GM12878 (cell line): ENCODE results near the gene MYO9B. TPM values are rescaled to one million over a fixed set of nuclear protein-coding genes. Genes with fewer than 3 reads are reported as not detected.

Experiments used
- BACH1 ChIP-seq: fragments of 450-650 bp; IDR thresholded peaks from 2 replicates; pipeline ENCODE4 v1.6.1; 2017; ENCODE audit warnings: mild to moderate bottlenecking, borderline replicate concordance
- CREM ChIP-seq: IDR thresholded peaks from 2 replicates; pipeline ENCODE4 v1.6.1; 2014; ENCODE audit warnings: antibody characterized with exemption, low read depth
- GABPA ChIP-seq: IDR thresholded peaks from 2 replicates; pipeline ENCODE4 v1.6.1; 2014; ENCODE audit warnings: antibody characterized with exemption, low read depth, mild to moderate bottlenecking, inconsistent platforms
- HCFC1 ChIP-seq: fragments of 150-350 bp; IDR thresholded peaks from 2 replicates; pipeline ENCODE4 v1.6.1; 2014; ENCODE audit warnings: low read length
- JUNB ChIP-seq: IDR thresholded peaks from 2 replicates; pipeline ENCODE4 v1.6.1; 2016; ENCODE audit warnings: antibody characterized with exemption, mild to moderate bottlenecking
- KLF5 ChIP-seq: fragments of 450-650 bp; IDR thresholded peaks from 2 replicates; pipeline ENCODE4 v1.6.1; 2014; ENCODE audit warnings: mild to moderate bottlenecking; ENCODE audit not compliant: partially characterized antibody
- MLLT1 ChIP-seq: fragments of 450-650 bp; IDR thresholded peaks from 2 replicates; pipeline ENCODE4 v1.6.1; 2016; ENCODE audit warnings: mild to moderate bottlenecking
- NKRF ChIP-seq: fragments of 450-650 bp; conservative IDR thresholded peaks from 2 replicates; pipeline ENCODE4 v1.6.1; 2017; ENCODE audit warnings: mild to moderate bottlenecking, moderate library complexity
- PAX5 ChIP-seq: IDR thresholded peaks from 2 replicates; pipeline ENCODE4 v1.6.1; 2011; ENCODE audit warnings: low read depth, low read length, borderline replicate concordance
- SIN3A ChIP-seq: IDR thresholded peaks from 2 replicates; pipeline ENCODE4 v1.6.1; 2012; ENCODE audit warnings: low read depth, low read length, improper control_type of control experiment
- SMAD1 ChIP-seq: fragments of 450-650 bp; IDR thresholded peaks from 2 replicates; pipeline ENCODE4 v1.6.1; 2018; ENCODE audit warnings: mild to moderate bottlenecking, low read depth; ENCODE audit not compliant: partially characterized antibody
- SMAD5 ChIP-seq: IDR thresholded peaks from 2 replicates; pipeline ENCODE4 v1.6.1; 2016; ENCODE audit warnings: antibody characterized with exemption, low read depth
- SMARCA5 ChIP-seq: fragments of 450-650 bp; IDR thresholded peaks from 2 replicates; pipeline ENCODE4 v1.6.1; 2017; ENCODE audit warnings: mild to moderate bottlenecking
- SUPT20H ChIP-seq: IDR thresholded peaks from 2 replicates; pipeline ENCODE4 v1.6.1; 2011; ENCODE audit warnings: low read depth, mild to moderate bottlenecking, low read length, moderate library complexity, borderline replicate concordance; ENCODE audit not compliant: control insufficient read depth
- TAF1 ChIP-seq: IDR thresholded peaks from 2 replicates; pipeline ENCODE4 v1.6.1; 2011; ENCODE audit warnings: mild to moderate bottlenecking, low read depth, low read length, borderline replicate concordance
- TCF3 ChIP-seq: IDR thresholded peaks from 2 replicates; pipeline ENCODE4 v1.6.1; 2012; ENCODE audit warnings: low read depth, mild to moderate bottlenecking, low read length, borderline replicate concordance; ENCODE audit not compliant: insufficient read depth
- USF2 ChIP-seq: IDR thresholded peaks from 2 replicates; pipeline ENCODE4 v1.6.1; 2011; ENCODE audit warnings: low read depth, low read length, improper control_type of control experiment, borderline replicate concordance
- WRNIP1 ChIP-seq: IDR thresholded peaks from 2 replicates; pipeline ENCODE4 v1.6.1; 2011; ENCODE audit warnings: low read depth, low read length, improper control_type of control experiment, borderline replicate concordance
- ZBED1 ChIP-seq: IDR thresholded peaks from 2 replicates; pipeline ENCODE4 v1.6.1; 2016; ENCODE audit warnings: borderline replicate concordance
- ZNF217 ChIP-seq: fragments of 450-650 bp; IDR thresholded peaks from 2 replicates; pipeline ENCODE4 v1.6.1; 2017; ENCODE audit warnings: antibody characterized with exemption, mild to moderate bottlenecking
- polyA plus RNA-seq, 11 experiments: library from polyadenylated mRNA; depleted of rRNA in 4 of 11; unstranded in 6 of 11; stranded (reverse) in 5 of 11; fragments of >200 nt; fragmentation: Nextera tagmentation in 4 of 11; fragmentation: Illumina TruSeq in 1 of 11; extraction: Ambion mirVana in 4 of 11; extraction: Trizol in 1 of 11; gene quantifications; 1 replicate in 1 of 11; 2 replicates in 10 of 11; pipeline versions ENCODE4 v1.2.1 to v1.2.3, GENCODE V29; 2011 to 2016; ENCODE audit warnings: inconsistent platforms in 2 of 11, missing spikeins in 2 of 11, low read depth in 1 of 11
- total RNA-seq, 4 experiments: library from RNA; depleted of rRNA in 3 of 4; stranded (reverse); fragments of >200 nt in 3 of 4; fragmentation: Illumina TruSeq in 1 of 4; extraction: Trizol in 1 of 4; gene quantifications; 2 replicates each; pipeline versions ENCODE4 v1.2.1 to v1.2.3, GENCODE V29; 2013 to 2021
- TF ChIP-seq, protein P1 (sequence below): IDR thresholded peaks from 2 replicates; pipeline ENCODE4 v1.6.1; 2011; ENCODE audit warnings: borderline replicate concordance, low read depth, mild to moderate bottlenecking, moderate library complexity, low read length; ENCODE audit not compliant: insufficient read depth, poor library complexity, severe bottlenecking
- TF ChIP-seq, protein P2 (sequence below): IDR thresholded peaks from 2 replicates; pipeline ENCODE4 v1.6.1; 2011; ENCODE audit warnings: mild to moderate bottlenecking, low read depth, low read length, moderate library complexity; ENCODE audit not compliant: insufficient replicate concordance

MYO9B gene
- total and polyA plus RNA-seq, 10 of the 15 experiments (the other 5 are each of a cell fraction or from before 2014, with no cell fraction given), result 5.4 to 165 (median 45.8) TPM

GRCh38 chr19:17215127-17215971 lies 139.8 kb downstream of the MYO9B start, which contains the start of gene USE1 (continued):
- TF ChIP-seq USF2 (no peak), SIN3A (peak; percentile 77; the same call in 1 of the 2 replicates), SUPT20H (no peak), SMAD1 (no peak), SMARCA5 (peak; percentile 83; the same call in 1 of the 2 replicates), ZBED1 (peak; percentile 69; the same call in 1 of the 2 replicates), BACH1 (peak; percentile 84), NKRF (peak; percentile 88; the same call in 1 of the 2 replicates), CREM (peak; percentile 53; the same call in 1 of the 2 replicates), PAX5 (peak; percentile 26; the same call in 1 of the 2 replicates), WRNIP1 (no peak), MLLT1 (peak; percentile 51; the same call in 1 of the 2 replicates), TAF1 (peak; percentile 98), TCF3 (peak; percentile 51; the same call in 1 of the 2 replicates), GABPA (peak; percentile 97), ZNF217 (no peak), JUNB (no peak), KLF5 (peak; percentile 87), SMAD5 (peak; percentile 51; the same call in 1 of the 2 replicates), HCFC1 (peak; percentile 86)
- TF ChIP-seq, protein P1, sequence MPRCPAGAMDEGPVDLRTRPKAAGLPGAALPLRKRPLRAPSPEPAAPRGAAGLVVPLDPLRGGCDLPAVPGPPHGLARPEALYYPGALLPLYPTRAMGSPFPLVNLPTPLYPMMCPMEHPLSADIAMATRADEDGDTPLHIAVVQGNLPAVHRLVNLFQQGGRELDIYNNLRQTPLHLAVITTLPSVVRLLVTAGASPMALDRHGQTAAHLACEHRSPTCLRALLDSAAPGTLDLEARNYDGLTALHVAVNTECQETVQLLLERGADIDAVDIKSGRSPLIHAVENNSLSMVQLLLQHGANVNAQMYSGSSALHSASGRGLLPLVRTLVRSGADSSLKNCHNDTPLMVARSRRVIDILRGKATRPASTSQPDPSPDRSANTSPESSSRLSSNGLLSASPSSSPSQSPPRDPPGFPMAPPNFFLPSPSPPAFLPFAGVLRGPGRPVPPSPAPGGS, result peak; percentile 86
- TF ChIP-seq, protein P2, sequence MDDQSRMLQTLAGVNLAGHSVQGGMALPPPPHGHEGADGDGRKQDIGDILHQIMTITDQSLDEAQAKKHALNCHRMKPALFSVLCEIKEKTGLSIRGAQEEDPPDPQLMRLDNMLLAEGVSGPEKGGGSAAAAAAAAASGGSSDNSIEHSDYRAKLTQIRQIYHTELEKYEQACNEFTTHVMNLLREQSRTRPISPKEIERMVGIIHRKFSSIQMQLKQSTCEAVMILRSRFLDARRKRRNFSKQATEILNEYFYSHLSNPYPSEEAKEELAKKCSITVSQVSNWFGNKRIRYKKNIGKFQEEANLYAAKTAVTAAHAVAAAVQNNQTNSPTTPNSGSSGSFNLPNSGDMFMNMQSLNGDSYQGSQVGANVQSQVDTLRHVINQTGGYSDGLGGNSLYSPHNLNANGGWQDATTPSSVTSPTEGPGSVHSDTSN, result no peak
